Stimulated activated naive CD8-positive, alpha-beta T cell treated with anti-CD3 and anti-CD28 coated beads, Interleukin-15, Interleukin-2, amounts not matched to agents 100 ng/mL and 50 ng/mL, for 24 hours (primary cell): ENCODE measurements around the gene JMJD1C.

Source experiments
- H3K27ac Mint-ChIP-seq: one replicate; pipeline ENCODE4 v1.8.0; 2021; ENCODE audit warnings: mild to moderate bottlenecking, mixed read lengths
- H3K27me3 Mint-ChIP-seq: one replicate; pipeline ENCODE4 v1.8.0; 2021; ENCODE audit warnings: mixed read lengths
- H3K36me3 Mint-ChIP-seq: one replicate; pipeline ENCODE4 v1.8.0; 2021; ENCODE audit warnings: low read depth, mixed read lengths
- H3K4me1 Mint-ChIP-seq: one replicate; pipeline ENCODE4 v1.8.0; 2021; ENCODE audit warnings: low read depth, mixed read lengths
- H3K4me3 Mint-ChIP-seq: one replicate; pipeline ENCODE4 v1.8.0; 2021; ENCODE audit warnings: mild to moderate bottlenecking, mixed read lengths
- H3K9me3 Mint-ChIP-seq: one replicate; pipeline ENCODE4 v1.8.0; 2021; ENCODE audit warnings: mixed read lengths

JMJD1C gene

GRCh38 chr10:63133056-63133820, 332.5 kb downstream of the JMJD1C start, which contains the start of gene NRBF2:
NRBF2 (plus strand) TSS chr10:63133328; CDS start chr10:63133471, 143 bp downstream.
- Mint-ChIP-seq H3K4me3 (peak within 1 kb of the TSS; percentile 90), H3K9me3 (peaks cover 12% of the 10 kb centered on the region), H3K36me3 (peaks cover 19% of the 10 kb centered on the region)

DNA sequence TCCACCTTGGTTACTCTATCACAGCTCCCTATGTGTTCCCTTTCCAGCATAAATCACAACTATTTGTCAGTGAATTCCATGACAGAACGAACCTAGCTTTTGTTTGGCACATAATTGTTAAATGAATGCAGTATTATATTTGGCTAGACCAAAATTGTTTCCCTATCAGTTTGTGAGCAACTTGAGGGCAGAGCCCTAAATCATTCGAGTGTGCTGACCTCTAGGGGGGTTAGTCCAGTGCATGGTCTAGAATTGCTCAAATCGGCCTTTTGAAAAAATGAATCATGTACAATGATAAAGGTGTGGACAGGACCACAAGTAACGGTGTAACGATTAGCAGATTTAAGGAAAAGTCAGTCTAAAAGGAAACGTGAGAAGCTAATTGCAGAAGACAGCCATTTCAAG, 333.1 kb downstream of the JMJD1C start:
- H3K4me1 Mint-ChIP-seq: peaks cover 45% of the 10 kb centered on the region
- peaks cover 5% of the 10 kb centered on the region for H3K27me3 Mint-ChIP-seq
- H3K4me3 Mint-ChIP-seq: peak overlapping the region; percentile 90
- H3K27ac Mint-ChIP-seq: peak overlapping the region; percentile 85
- H3K9me3 Mint-ChIP-seq: peaks cover 12% of the 10 kb centered on the region
- peaks cover 16% of the 10 kb centered on the region for H3K36me3 Mint-ChIP-seq

More at GRCh38 chr10:63133056-63133820, 332.5 kb downstream of the JMJD1C start, which contains the start of gene NRBF2:
- Mint-ChIP-seq H3K27me3 (peaks cover 5% of the 10 kb centered on the region), H3K27ac (peak within 1 kb of the TSS; percentile 86), H3K4me1 (peaks cover 49% of the 10 kb centered on the region)

DNA sequence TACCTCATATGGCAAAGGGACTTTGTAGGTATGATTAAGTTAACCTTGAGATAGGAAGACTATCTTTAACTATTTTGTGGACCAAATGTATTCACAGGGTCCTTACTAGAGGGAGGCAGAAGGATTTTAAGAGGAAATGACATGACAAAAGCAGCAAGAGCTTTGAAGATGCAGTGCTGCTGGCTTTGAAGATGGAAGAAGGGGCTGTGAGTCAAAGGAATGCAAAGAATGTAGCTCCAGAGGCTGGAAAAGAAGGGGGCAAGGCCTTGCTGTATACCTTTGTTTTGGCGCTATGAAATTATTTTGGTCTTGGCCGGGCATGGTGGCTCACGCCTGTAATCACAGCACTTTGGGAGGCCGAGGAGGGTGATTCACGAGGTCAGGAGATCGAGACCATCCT, 335.9 kb downstream of the JMJD1C start:
- Mint-ChIP-seq H3K4me1 (peaks cover 20% of the 10 kb centered on the region), H3K4me3 (no peak overlapping the region), H3K36me3 (peaks cover 5% of the 10 kb centered on the region), H3K9me3 (peaks cover 12% of the 10 kb centered on the region), H3K27ac (no peak overlapping the region), H3K27me3 (peaks cover 5% of the 10 kb centered on the region)

- Mint-ChIP-seq H3K4me3 (no peak overlapping the region), H3K36me3 (peaks cover 5% of the 10 kb centered on the region)
Measured at GRCh38 chr10:63128443-63128842, 337.3 kb downstream of the JMJD1C start.

GRCh38 chr10:63125459-63125858, 340.3 kb downstream of the JMJD1C start:
- no peaks in the 10 kb centered on the region for H3K4me1 Mint-ChIP-seq
- H3K27me3 Mint-ChIP-seq: peaks cover 5% of the 10 kb centered on the region
- no peak overlapping the region for H3K4me3 Mint-ChIP-seq
- H3K36me3 Mint-ChIP-seq: no peaks in the 10 kb centered on the region
- H3K27ac Mint-ChIP-seq: no peak overlapping the region
- H3K9me3 Mint-ChIP-seq: no peaks in the 10 kb centered on the region

More at GRCh38 chr10:63128443-63128842, 337.3 kb downstream of the JMJD1C start:
- peaks cover 5% of the 10 kb centered on the region for H3K27me3 Mint-ChIP-seq
- H3K9me3 Mint-ChIP-seq: peaks cover 12% of the 10 kb centered on the region
- peaks cover 9% of the 10 kb centered on the region for H3K4me1 Mint-ChIP-seq
- no peak overlapping the region for H3K27ac Mint-ChIP-seq

GRCh38 chr10:63123727-63124362, 341.9 kb downstream of the JMJD1C start:
- Mint-ChIP-seq H3K27ac (no peak overlapping the region), H3K27me3 (no peaks in the 10 kb centered on the region), H3K36me3 (no peaks in the 10 kb centered on the region), H3K9me3 (no peaks in the 10 kb centered on the region), H3K4me3 (no peak overlapping the region), H3K4me1 (no peaks in the 10 kb centered on the region)

DNA sequence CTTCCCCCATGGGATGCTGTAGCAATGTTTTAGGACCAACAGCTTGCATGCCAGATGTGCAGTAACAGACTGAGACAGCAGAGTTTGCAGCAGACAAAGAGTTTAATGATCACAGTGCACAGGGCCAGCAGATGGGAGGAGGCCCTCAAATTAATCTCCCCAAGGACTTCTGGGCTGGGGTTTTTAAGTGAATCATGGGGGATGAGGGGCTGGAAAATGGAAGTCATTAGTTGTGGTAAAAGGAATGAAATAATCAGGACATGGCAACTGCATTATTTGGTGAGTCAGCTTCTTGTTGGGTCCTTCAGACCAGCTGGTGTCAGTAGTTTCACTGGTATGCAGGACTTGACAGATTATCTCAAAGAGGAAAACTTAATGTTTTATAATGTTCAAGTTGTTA, 345.2 kb downstream of the JMJD1C start:
- H3K36me3 Mint-ChIP-seq: no peaks in the 10 kb centered on the region
- no peaks in the 10 kb centered on the region for H3K9me3 Mint-ChIP-seq
- H3K4me3 Mint-ChIP-seq: no peak overlapping the region
- H3K27me3 Mint-ChIP-seq: peaks cover 2% of the 10 kb centered on the region
- no peaks in the 10 kb centered on the region for H3K4me1 Mint-ChIP-seq
- no peak overlapping the region for H3K27ac Mint-ChIP-seq

DNA sequence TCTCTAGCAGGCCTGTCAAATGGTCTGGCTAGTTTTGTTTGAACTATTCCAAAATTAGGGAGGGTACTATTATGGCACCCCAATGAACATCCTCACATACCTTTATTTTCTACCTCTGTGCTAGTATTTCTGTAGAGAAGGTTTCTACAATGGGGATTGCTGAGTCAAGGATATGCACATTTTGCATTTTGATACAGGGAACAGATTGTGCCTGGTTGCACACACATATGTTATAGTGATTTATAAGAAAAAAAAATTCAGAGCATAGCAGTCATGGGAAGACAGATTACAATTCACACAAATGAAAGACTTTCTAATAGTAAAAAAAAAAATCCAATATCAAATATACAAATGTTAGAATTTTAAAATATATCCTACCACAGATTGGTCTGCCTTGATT, 346.7 kb downstream of the JMJD1C start:
- Mint-ChIP-seq H3K36me3 (no peaks in the 10 kb centered on the region), H3K4me1 (no peaks in the 10 kb centered on the region), H3K4me3 (no peak overlapping the region), H3K27ac (no peak overlapping the region), H3K27me3 (peaks cover 7% of the 10 kb centered on the region), H3K9me3 (no peaks in the 10 kb centered on the region)
